KMS-11 (cell line): ENCODE results near the gene CCDC159.
"Not testable (repeated sequence)": the region's sequence is repeated elsewhere in the genome, so short reads cannot be mapped to it uniquely, and the experiment has no call there.

Experiments used
- H2AFZ ChIP-seq: fragments of 200-600 bp; sonication (generic); 2 replicates; pipeline ENCODE4 v1.6.1; 2016; ENCODE audit warnings: antibody characterized with exemption, mixed run types, low read depth
- H3K27ac ChIP-seq: fragments of 200-600 bp; sonication (generic); 2 replicates; pipeline ENCODE4 v1.6.1; 2016; ENCODE audit warnings: mild to moderate bottlenecking, mixed run types
- H3K27me3 ChIP-seq: fragments of 200-600 bp; sonication (generic); 2 replicates; pipeline ENCODE4 v1.6.1; 2017; ENCODE audit warnings: mild to moderate bottlenecking, low read depth, mixed run types, moderate library complexity; ENCODE audit not compliant: insufficient read depth
- H3K36me3 ChIP-seq: fragments of 200-600 bp; sonication (generic); 2 replicates; pipeline ENCODE4 v1.6.1; 2017; ENCODE audit warnings: mild to moderate bottlenecking, mixed run types; ENCODE audit not compliant: insufficient read depth
- H3K4me1 ChIP-seq: fragments of 200-600 bp; sonication (generic); 2 replicates; pipeline ENCODE4 v1.6.1; 2016; ENCODE audit warnings: mild to moderate bottlenecking, low read depth, mixed run types; ENCODE audit not compliant: poor library complexity, severe bottlenecking
- H3K4me2 ChIP-seq: fragments of 200-600 bp; sonication (generic); 2 replicates; pipeline ENCODE4 v1.7.0; 2016; ENCODE audit warnings: mild to moderate bottlenecking, mixed run types
- H3K4me3 ChIP-seq: fragments of 200-600 bp; sonication (generic); IDR thresholded peaks from 2 replicates; pipeline ENCODE4 v1.6.1; 2017; ENCODE audit warnings: low read depth, low read length, mixed read lengths; ENCODE audit not compliant: insufficient read depth
- H3K79me2 ChIP-seq: fragments of 200-600 bp; sonication (generic); 2 replicates; pipeline ENCODE4 v1.6.1; 2016; ENCODE audit warnings: low read depth, mixed run types; ENCODE audit not compliant: insufficient read depth
- H3K9ac ChIP-seq: fragments of 200-600 bp; sonication (generic); 2 replicates; pipeline ENCODE4 v1.6.1; 2016; ENCODE audit warnings: mild to moderate bottlenecking, mixed run types
- H4K20me1 ChIP-seq: fragments of 200-600 bp; sonication (generic); 2 replicates; pipeline ENCODE4 v1.6.1; 2016; ENCODE audit warnings: mild to moderate bottlenecking, mixed run types; ENCODE audit not compliant: insufficient read depth
- TF ChIP-seq, protein P1 (sequence below): fragments of 200-600 bp; sonication (generic); conservative IDR thresholded peaks from 2 replicates; pipeline ENCODE4 v1.6.1; 2017; ENCODE audit warnings: low read depth, mild to moderate bottlenecking, antibody characterized with exemption, low read length, moderate library complexity, mixed read lengths

Gene CCDC159

DNA sequence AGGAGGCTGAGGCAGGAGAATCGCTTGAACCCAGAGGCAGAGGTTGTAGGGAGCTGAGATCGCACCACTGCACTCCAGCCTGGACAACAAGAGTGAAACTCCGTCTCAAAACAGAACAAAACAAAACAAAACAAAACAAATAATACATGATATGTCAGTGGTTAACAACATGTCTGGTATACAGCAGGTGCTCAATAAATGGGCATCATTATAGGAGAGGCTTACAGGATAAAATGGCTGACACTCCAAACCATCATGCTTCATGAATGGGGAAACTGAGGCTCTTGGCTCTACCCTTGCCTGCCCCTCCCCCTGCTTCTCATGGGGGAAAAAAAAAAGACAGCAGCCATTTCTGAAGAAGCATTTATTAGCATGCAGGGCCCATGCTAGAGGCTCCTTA is 3.9 kb upstream of the CCDC159 start:
- Histone ChIP-seq H3K4me1 (peaks cover 33% of the 10 kb centered on the region), H3K27ac (no peak overlapping the region), H4K20me1 (no peaks in the 10 kb centered on the region), H3K79me2 (no peaks in the 10 kb centered on the region), H2AFZ (no peak overlapping the region), H3K4me3 (no peak overlapping the region), H3K36me3 (no peaks in the 10 kb centered on the region), H3K9ac (no peak overlapping the region), H3K4me2 (no peak overlapping the region), H3K27me3 (no peaks in the 10 kb centered on the region)
- TF ChIP-seq, protein P1, sequence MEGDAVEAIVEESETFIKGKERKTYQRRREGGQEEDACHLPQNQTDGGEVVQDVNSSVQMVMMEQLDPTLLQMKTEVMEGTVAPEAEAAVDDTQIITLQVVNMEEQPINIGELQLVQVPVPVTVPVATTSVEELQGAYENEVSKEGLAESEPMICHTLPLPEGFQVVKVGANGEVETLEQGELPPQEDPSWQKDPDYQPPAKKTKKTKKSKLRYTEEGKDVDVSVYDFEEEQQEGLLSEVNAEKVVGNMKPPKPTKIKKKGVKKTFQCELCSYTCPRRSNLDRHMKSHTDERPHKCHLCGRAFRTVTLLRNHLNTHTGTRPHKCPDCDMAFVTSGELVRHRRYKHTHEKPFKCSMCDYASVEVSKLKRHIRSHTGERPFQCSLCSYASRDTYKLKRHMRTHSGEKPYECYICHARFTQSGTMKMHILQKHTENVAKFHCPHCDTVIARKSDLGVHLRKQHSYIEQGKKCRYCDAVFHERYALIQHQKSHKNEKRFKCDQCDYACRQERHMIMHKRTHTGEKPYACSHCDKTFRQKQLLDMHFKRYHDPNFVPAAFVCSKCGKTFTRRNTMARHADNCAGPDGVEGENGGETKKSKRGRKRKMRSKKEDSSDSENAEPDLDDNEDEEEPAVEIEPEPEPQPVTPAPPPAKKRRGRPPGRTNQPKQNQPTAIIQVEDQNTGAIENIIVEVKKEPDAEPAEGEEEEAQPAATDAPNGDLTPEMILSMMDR = no peak

DNA sequence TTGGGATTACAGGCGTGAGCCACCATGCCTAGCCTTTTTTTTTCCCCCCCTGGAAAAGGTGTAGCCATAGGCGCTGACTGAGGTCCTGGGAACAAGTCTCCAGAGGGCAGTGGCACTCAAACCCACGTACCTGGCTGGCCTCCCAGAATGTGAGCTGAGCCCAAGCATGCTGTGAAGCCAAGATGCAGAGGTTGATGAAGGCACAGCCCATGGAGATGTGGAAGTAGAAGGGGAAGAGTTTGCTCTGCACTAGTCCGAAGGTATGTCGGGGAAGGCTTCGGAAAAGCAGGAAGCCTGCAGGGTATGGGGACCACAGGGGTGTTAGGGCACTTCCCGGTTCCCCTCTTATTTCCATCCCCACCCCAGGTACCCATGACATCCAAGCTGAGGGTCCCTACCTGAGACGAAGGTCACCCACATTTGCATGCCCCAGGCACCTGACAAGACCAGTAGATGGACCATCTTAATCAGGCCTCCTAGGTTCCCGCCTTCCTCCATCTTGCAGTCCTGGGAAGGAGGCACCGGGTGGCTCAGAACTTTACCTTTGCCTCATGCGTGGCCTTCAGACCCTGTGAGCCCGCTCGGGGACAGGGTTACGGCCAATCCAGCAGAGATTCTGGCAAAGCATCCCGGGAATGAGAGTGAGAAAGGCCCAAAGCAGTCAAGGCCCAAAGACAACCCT is 1.1 kb upstream of the CCDC159 start:
- Histone ChIP-seq H3K79me2 (no peaks in the 10 kb centered on the region), H3K36me3 (no peaks in the 10 kb centered on the region), H3K4me2 (peak overlapping the region; percentile 88), H3K27me3 (no peaks in the 10 kb centered on the region), H3K4me1 (peaks cover 24% of the 10 kb centered on the region), H3K4me3 (no peak overlapping the region), H2AFZ (peak overlapping the region; percentile 64; the same call in 1 of the 2 replicates), H3K9ac (peak overlapping the region; percentile 31; the same call in 1 of the 2 replicates), H3K27ac (no peak overlapping the region), H4K20me1 (no peaks in the 10 kb centered on the region)
- TF ChIP-seq, protein P1 = no peak

DNA sequence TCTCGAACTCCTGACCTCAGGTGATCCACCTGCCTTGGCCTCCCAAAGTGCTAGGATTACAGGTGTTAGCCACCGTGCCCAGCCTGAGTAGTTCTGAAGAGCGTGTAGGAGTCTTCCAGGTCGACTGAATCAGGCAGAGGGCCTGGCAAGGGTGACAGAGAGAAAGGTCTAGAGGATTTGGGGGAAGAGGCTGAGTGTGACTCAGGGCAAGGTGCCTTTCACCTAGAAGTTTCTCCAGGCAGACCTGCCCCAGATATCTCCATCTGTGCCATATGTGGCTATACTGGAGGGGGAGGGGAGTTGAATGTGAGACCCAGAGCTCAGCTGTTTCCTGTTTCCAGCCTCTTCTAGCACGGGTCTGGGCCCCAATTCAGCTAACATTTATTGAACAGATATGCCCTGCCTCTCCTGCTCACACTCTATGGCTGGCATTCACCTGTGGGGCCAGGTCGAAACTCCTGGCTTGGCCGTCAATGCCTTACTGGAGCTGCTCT is 1.3 kb downstream of the CCDC159 start:
- H3K4me2 ChIP-seq = no peak overlapping the region
- H3K27me3 ChIP-seq = no peaks in the 10 kb centered on the region
- H3K79me2 ChIP-seq = no peaks in the 10 kb centered on the region
- no peaks in the 10 kb centered on the region for H3K36me3 ChIP-seq
- H2AFZ ChIP-seq = no peak overlapping the region
- H3K4me3 ChIP-seq = no peak overlapping the region
- no peak overlapping the region for H3K27ac ChIP-seq
- H4K20me1 ChIP-seq = no peaks in the 10 kb centered on the region
- TF ChIP-seq, protein P1 = no peak
- H3K9ac ChIP-seq = no peak overlapping the region
- peaks cover 24% of the 10 kb centered on the region for H3K4me1 ChIP-seq

DNA sequence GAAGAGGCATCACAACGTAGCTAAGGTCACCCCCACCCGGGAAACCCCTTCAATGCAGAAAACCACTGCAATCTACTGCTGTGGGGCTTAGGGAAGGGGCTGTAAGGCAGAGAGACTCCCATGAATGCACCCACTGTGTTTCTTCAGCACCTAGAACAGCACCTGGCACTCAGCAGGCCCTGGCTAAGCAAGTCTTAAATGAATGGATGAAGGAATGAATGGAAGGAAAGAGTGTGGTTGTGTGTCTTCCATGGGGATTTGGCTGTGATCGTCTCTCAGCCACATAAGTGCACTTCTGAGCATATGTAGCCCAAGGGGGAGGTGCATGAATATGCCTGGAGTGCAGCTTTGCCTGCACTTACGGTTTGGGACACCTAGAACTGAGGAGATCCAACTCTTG is 2.9 kb downstream of the CCDC159 start:
- Histone ChIP-seq H3K4me3 (no peak overlapping the region), H3K9ac (no peak overlapping the region), H3K27me3 (no peaks in the 10 kb centered on the region), H4K20me1 (no peaks in the 10 kb centered on the region), H3K79me2 (no peaks in the 10 kb centered on the region), H3K36me3 (no peaks in the 10 kb centered on the region), H2AFZ (no peak overlapping the region), H3K4me2 (no peak overlapping the region), H3K27ac (no peak overlapping the region), H3K4me1 (peaks cover 18% of the 10 kb centered on the region)
- TF ChIP-seq, protein P1 = no peak

DNA sequence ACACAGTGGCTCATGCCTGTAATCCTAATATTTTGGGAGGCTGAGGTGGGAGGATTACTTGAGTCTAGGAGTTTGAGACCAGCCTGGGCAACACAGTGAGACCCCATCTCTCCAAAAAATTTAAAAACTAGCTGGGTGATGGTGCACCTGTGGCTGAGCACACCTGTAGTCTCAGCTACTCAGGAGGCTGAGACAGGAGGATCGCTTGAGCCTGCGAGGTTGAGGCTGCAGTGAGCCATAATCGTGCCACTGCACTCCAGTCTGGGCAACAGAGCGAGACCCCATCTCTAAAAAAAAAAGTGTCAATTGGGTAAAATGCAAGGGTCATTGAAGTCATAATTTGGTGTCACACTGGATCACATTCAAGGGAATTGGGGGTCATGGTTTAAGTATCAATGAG is 7.8 kb downstream of the CCDC159 start:
- H3K4me2 ChIP-seq, H3K9ac ChIP-seq, H3K36me3 ChIP-seq, H3K79me2 ChIP-seq, H3K27me3 ChIP-seq, H3K4me3 ChIP-seq, H4K20me1 ChIP-seq, H3K4me1 ChIP-seq, H3K27ac ChIP-seq, H2AFZ ChIP-seq: not testable (repeated sequence)
